Mammary epithelial cell (primary cell): ENCODE data around the gene CFAP61.

Source experiments
- CTCF ChIP-seq, 2 donors: IDR thresholded peaks in 1 of 2; conservative IDR thresholded peaks in 1 of 2; 2 replicates each; pipeline ENCODE4 v1.5.1; 2011 to 2012; ENCODE audit warnings: inconsistent platforms in 2 of 2, low read length in 2 of 2, mild to moderate bottlenecking in 2 of 2, control low read depth in 1 of 2, low read depth in 1 of 2; ENCODE audit not compliant: insufficient read depth in 1 of 2; ENCODE audit errors: extremely low read depth in 1 of 2
- EZH2 ChIP-seq: IDR thresholded peaks from 2 replicates; pipeline ENCODE4 v1.6.1; 2012; ENCODE audit warnings: low read length, inconsistent platforms, borderline replicate concordance

- TF ChIP-seq CTCF (conservative IDR thresholded peaks at IDR 0.05 in 1 of 2, IDR thresholded peaks at IDR 0.05 in 1 of 2; ENCODE audit: extremely low read depth in 1 of 2, insufficient read depth in 1 of 2, low read depth in 1 of 2, low read length in 2 of 2) (no peak), EZH2 (no peak)
These were observed 311.1 kb downstream of the CFAP61 start for GRCh38 chr20:20363434-20363798.
